Measurements from ENCODE around the gene ZFYVE28. TPM values are rescaled to one million over a fixed set of nuclear protein-coding genes. Genes with fewer than 3 reads are reported as not detected.

ZFYVE28 gene
- total and polyA plus RNA-seq, 2 experiments from 2014 or later = 4.6 to 9.6 TPM

DNA sequence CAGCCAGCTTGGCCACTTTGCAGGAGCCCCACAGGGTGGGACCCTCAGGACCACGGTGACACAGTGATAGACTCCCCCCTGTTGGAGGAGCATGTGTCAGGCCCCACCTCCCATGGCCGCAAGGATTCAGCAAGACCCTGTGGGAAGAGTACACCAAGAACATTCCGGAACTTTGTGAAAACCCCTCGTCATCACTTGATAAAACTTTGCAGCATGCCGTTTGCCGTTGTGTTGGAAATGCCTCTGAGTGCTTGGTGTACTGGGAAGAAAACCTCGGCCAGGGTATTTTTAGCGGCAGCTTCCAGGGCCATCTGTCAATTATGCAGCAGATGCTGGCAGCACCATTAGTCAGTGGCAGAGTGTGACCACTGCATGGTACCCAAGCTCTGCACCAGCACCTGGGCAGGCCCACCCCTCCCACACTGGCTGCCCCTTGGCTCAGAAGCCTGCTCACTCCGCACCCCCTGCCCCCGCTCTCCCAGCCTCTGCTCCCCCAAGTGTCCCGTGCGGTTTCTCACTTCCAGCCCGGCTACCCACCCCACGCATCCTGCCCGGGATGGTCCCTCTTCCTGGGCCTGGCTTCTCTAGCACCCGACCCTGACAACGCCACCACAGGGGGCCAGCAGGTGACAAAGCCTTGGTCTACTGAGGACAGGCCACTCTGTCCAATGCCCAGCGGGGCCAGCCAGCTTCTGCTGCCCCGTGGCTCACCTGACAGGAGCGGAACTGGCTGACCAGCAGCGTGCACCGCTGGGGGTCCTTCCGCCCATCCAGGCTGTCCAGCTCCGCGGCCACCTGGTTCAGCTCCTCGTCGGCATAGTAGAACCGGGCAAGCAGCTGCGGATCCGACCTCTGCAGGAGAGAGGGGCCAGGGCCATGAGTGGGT is 65.0 kb downstream of the ZFYVE28 start:
- no peak overlapping the region for H3K4me2 ChIP-seq (ENCODE audit: unreplicated experiment)
- TF ChIP-seq EZH2 (IDR thresholded peaks at IDR 0.05; ENCODE audit: insufficient read depth, poor library complexity, severe bottlenecking) (no peak), EZH2phosphoT487 (IDR thresholded peaks at IDR 0.05; ENCODE audit: insufficient read depth, low read depth) (no peak)
- 84 to 88% methylated on average over 30 of the region's 30 CpGs for WGBS, 2 experiments (ENCODE audit: low coverage in 1 of 2, low lambda C conversion rate in 2 of 2, missing lambda C conversion rate in 2 of 2)

DNA sequence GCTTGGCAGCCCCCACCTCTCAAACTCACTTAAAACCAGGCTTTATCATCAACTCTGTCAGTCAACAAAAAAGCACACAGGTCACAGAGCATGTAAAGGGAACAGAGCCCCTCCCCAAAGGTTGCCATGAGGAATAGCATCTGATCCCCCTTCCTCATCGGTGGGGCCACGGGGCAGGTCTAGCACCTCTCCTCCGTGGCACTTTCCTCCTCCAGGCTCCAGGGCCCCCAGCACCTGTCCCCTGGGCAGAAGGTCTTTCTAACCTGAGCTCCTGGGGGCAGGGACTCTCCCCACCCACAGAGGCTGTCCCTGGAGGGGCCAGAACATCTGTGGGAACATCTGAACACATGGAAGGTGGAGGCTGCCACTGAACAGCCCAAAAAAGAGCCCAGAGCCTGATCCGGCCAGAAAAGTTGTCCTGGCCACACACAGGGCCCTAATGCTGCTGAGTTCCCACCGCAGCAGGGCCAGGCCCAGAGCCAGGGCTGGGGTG is 65.7 kb downstream of the ZFYVE28 start:
- H3K4me1 ChIP-seq (ENCODE audit: insufficient read depth) = no peaks in the 10 kb centered on the region
- H3K27me3 ChIP-seq (replicated peaks; ENCODE audit: insufficient read depth) = no peaks in the 10 kb centered on the region
- 84 to 88% methylated on average over 5 of the region's 5 CpGs for WGBS, 2 experiments (ENCODE audit: low coverage in 1 of 2, low lambda C conversion rate in 2 of 2, missing lambda C conversion rate in 2 of 2)
- H3K27ac ChIP-seq = no peak overlapping the region
- H4K20me1 ChIP-seq (ENCODE audit: insufficient read depth) = no peaks in the 10 kb centered on the region
- no peak overlapping the region for H2AFZ ChIP-seq
- no peaks in the 10 kb centered on the region for H3K36me3 ChIP-seq (ENCODE audit: low read depth)
- no peak for DNase-seq
- no peaks in the 10 kb centered on the region for H3K9me2 ChIP-seq (ENCODE audit: insufficient read depth)
- no peaks in the 10 kb centered on the region for H3K79me2 ChIP-seq (ENCODE audit: insufficient read depth)
- in situ Hi-C loops (cut with MboI) = no loop called here
- H3F3A ChIP-seq (ENCODE audit: insufficient read depth) = no peaks in the 10 kb centered on the region
- H3K4me3 ChIP-seq = no peak overlapping the region
- no peaks in the 10 kb centered on the region for H3K9me3 ChIP-seq (ENCODE audit: low read depth)
- H3K4me2 ChIP-seq (ENCODE audit: unreplicated experiment) = no peak overlapping the region
- TF ChIP-seq EZH2phosphoT487 (IDR thresholded peaks at IDR 0.05; ENCODE audit: insufficient read depth, low read depth) = no peak
- TF ChIP-seq EZH2 (IDR thresholded peaks at IDR 0.05; ENCODE audit: insufficient read depth, poor library complexity, severe bottlenecking) = no peak
- H3K9ac ChIP-seq = no peak overlapping the region

More for the DNA sequence above, 65.0 kb downstream of the ZFYVE28 start:
- Histone ChIP-seq H3K27me3 (replicated peaks; ENCODE audit: insufficient read depth) (no peaks in the 10 kb centered on the region), H3K27ac (no peak overlapping the region), H3K9me3 (ENCODE audit: low read depth) (no peaks in the 10 kb centered on the region), H2AFZ (no peak overlapping the region), H4K20me1 (ENCODE audit: insufficient read depth) (no peaks in the 10 kb centered on the region), H3K4me3 (no peak overlapping the region), H3K4me1 (ENCODE audit: insufficient read depth) (no peaks in the 10 kb centered on the region), H3F3A (ENCODE audit: insufficient read depth) (no peaks in the 10 kb centered on the region), H3K79me2 (ENCODE audit: insufficient read depth) (no peaks in the 10 kb centered on the region), H3K36me3 (ENCODE audit: low read depth) (no peaks in the 10 kb centered on the region), H3K9ac (no peak overlapping the region), H3K9me2 (ENCODE audit: insufficient read depth) (no peaks in the 10 kb centered on the region)
- in situ Hi-C loops (cut with MboI) = no loop called here
- no peak for DNase-seq

DNA sequence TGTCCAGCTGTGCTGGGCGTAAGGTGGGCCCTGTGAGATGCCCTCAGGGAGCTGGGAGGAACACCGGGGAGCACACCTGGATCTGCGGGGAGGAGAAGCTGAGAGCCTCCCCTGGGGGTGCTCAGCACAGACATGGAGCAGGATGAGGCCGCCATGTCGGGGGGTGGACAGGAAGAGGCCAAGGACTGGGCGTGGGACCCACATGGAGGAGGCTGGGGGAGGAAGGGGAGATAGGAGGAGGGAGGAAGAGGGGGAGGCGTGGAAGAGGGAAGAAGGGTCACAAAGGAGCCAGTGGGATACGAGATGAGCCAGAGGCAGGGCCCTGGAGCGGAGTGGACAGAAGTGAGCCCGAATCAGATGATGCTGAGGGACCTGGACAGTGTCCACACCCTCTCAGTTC is 66.3 kb downstream of the ZFYVE28 start:
- no peak for TF ChIP-seq EZH2 (IDR thresholded peaks at IDR 0.05; ENCODE audit: insufficient read depth, poor library complexity, severe bottlenecking)
- no peak for TF ChIP-seq EZH2phosphoT487 (IDR thresholded peaks at IDR 0.05; ENCODE audit: insufficient read depth, low read depth)
- H3K9me2 ChIP-seq (ENCODE audit: insufficient read depth) = no peaks in the 10 kb centered on the region
- H3K4me3 ChIP-seq = no peak overlapping the region
- DNase-seq = no peak
- H3K9me3 ChIP-seq (ENCODE audit: low read depth) = no peaks in the 10 kb centered on the region
- WGBS, 2 experiments (ENCODE audit: low coverage in 1 of 2, low lambda C conversion rate in 2 of 2, missing lambda C conversion rate in 2 of 2) = 93 to 98% methylated on average over 7 to 10 of the region's 10 CpGs
- H3K79me2 ChIP-seq (ENCODE audit: insufficient read depth) = no peaks in the 10 kb centered on the region
- H3F3A ChIP-seq (ENCODE audit: insufficient read depth) = no peaks in the 10 kb centered on the region
- H3K27me3 ChIP-seq (replicated peaks; ENCODE audit: insufficient read depth) = no peaks in the 10 kb centered on the region
- no peak overlapping the region for H3K9ac ChIP-seq
- H4K20me1 ChIP-seq (ENCODE audit: insufficient read depth) = no peaks in the 10 kb centered on the region
- H2AFZ ChIP-seq = no peak overlapping the region
- no peak overlapping the region for H3K27ac ChIP-seq
- H3K4me2 ChIP-seq (ENCODE audit: unreplicated experiment) = no peak overlapping the region
- in situ Hi-C loops (cut with MboI) = no loop called here
- no peaks in the 10 kb centered on the region for H3K4me1 ChIP-seq (ENCODE audit: insufficient read depth)
- no peaks in the 10 kb centered on the region for H3K36me3 ChIP-seq (ENCODE audit: low read depth)

DNA sequence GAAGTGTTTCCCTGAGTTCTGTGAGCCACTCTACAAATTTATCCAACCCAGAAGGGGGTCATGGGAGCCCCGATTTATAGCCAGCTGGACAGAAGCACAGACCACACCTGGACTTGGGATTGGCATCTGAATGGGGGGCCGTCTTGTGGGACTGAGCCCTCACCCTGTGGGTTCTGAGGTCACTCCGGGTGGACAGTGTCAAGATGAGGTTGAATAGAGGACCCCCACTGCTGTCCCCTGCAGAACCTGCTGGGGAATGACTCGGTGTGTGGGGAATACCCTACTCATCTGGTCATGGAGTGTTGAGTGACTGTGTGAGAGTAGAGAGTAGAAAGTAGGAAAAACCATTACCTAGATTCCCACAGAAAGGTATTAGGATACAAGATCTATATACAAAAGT is 67.5 kb downstream of the ZFYVE28 start:
- H3K79me2 ChIP-seq (ENCODE audit: insufficient read depth) = no peaks in the 10 kb centered on the region
- no peaks in the 10 kb centered on the region for H4K20me1 ChIP-seq (ENCODE audit: insufficient read depth)
- no peaks in the 10 kb centered on the region for H3K9me3 ChIP-seq (ENCODE audit: low read depth)
- no peaks in the 10 kb centered on the region for H3K27me3 ChIP-seq (replicated peaks; ENCODE audit: insufficient read depth)
- in situ Hi-C loops (cut with MboI) = no loop called here
- H3K4me1 ChIP-seq (ENCODE audit: insufficient read depth) = no peaks in the 10 kb centered on the region
- no peak overlapping the region for H3K27ac ChIP-seq
- no peak for DNase-seq
- H2AFZ ChIP-seq = no peak overlapping the region
- 89 to 90% methylated on average over 4 of the region's 4 CpGs for WGBS, 2 experiments (ENCODE audit: low coverage in 1 of 2, low lambda C conversion rate in 2 of 2, missing lambda C conversion rate in 2 of 2)
- no peaks in the 10 kb centered on the region for H3K9me2 ChIP-seq (ENCODE audit: insufficient read depth)
- no peak overlapping the region for H3K9ac ChIP-seq
- TF ChIP-seq EZH2 (IDR thresholded peaks at IDR 0.05; ENCODE audit: insufficient read depth, poor library complexity, severe bottlenecking) (no peak), EZH2phosphoT487 (IDR thresholded peaks at IDR 0.05; ENCODE audit: insufficient read depth, low read depth) (no peak)
- H3K4me3 ChIP-seq = no peak overlapping the region
- no peaks in the 10 kb centered on the region for H3K36me3 ChIP-seq (ENCODE audit: low read depth)
- H3K4me2 ChIP-seq (ENCODE audit: unreplicated experiment) = no peak overlapping the region
- H3F3A ChIP-seq (ENCODE audit: insufficient read depth) = no peaks in the 10 kb centered on the region
